ENCODE measurements around the gene MREG. TPM values are rescaled to one million over a fixed set of nuclear protein-coding genes. Genes with fewer than 3 reads are reported as not detected.

MREG gene
- total RNA-seq, 4 donors from 2014 or later, result 37.0 to 71.2 (median 40.5) TPM

GRCh38 chr2:216043949-216044348, 30.6 kb upstream of the MREG start:
- intact Hi-C loops (cut with DNase I), result no loop called here
- no peak overlapping the region for H3K27ac ChIP-seq
- DNase-seq, result no peak
- 83 to 87% methylated on average over 5 of the region's 5 CpGs for WGBS, 2 donors
- H3K27me3 ChIP-seq, result no peaks in the 10 kb centered on the region
- no peaks in the 10 kb centered on the region for H3K9me3 ChIP-seq
- H3K4me1 ChIP-seq, result no peaks in the 10 kb centered on the region
- no peak for TF ChIP-seq POLR2A (IDR thresholded peaks at IDR 0.05)
- TF ChIP-seq CTCF (IDR thresholded peaks at IDR 0.05), result no peak
- H3K36me3 ChIP-seq, result peaks cover 0 to 59% (median 0%) of the 10 kb centered on the region in 3 donors
- H3K4me3 ChIP-seq, result no peak overlapping the region

GRCh38 chr2:216041438-216041837, 28.1 kb upstream of the MREG start:
- H3K27me3 ChIP-seq, result no peaks in the 10 kb centered on the region
- H3K4me3 ChIP-seq, result no peak overlapping the region
- 92 to 96% methylated on average over 2 of the region's 2 CpGs for WGBS, 2 donors
- TF ChIP-seq CTCF (IDR thresholded peaks at IDR 0.05), result no peak
- no peak for TF ChIP-seq POLR2A (IDR thresholded peaks at IDR 0.05)
- H3K4me1 ChIP-seq, result no peaks in the 10 kb centered on the region
- DNase-seq, result no peak
- H3K27ac ChIP-seq, result no peak overlapping the region
- no peaks in the 10 kb centered on the region for H3K9me3 ChIP-seq
- H3K36me3 ChIP-seq, result peaks cover 0 to 68% (median 0%) of the 10 kb centered on the region in 3 donors
- intact Hi-C loops (cut with DNase I), result no loop called here

- Histone ChIP-seq H3K4me1 (no peaks in the 10 kb centered on the region), H3K27ac (no peak overlapping the region), H3K4me3 (no peak overlapping the region), H3K27me3 (no peaks in the 10 kb centered on the region), H3K9me3 (no peaks in the 10 kb centered on the region), H3K36me3 (peaks cover 0 to 71% (median 0%) of the 10 kb centered on the region in 3 donors)
- intact Hi-C loops (cut with DNase I), result no loop called here
- 85 to 87% methylated on average over 3 of the region's 3 CpGs for WGBS, 2 donors
- DNase-seq, result no peak
- TF ChIP-seq CTCF (IDR thresholded peaks at IDR 0.05) (no peak), POLR2A (IDR thresholded peaks at IDR 0.05) (no peak)
Measured at GRCh38 chr2:216039918-216040317, 26.6 kb upstream of the MREG start.

GRCh38 chr2:216034065-216034464, 20.7 kb upstream of the MREG start:
- Histone ChIP-seq H3K27me3 (no peaks in the 10 kb centered on the region), H3K9me3 (no peaks in the 10 kb centered on the region), H3K4me3 (no peak overlapping the region), H3K36me3 (peaks cover 0 to 31% (median 0%) of the 10 kb centered on the region in 3 donors), H3K27ac (no peak overlapping the region), H3K4me1 (peaks cover 0 to 10% (median 2%) of the 10 kb centered on the region in 3 donors)
- no peak for DNase-seq
- peak; percentile 79 to 92 (median 84) for TF ChIP-seq CTCF (IDR thresholded peaks at IDR 0.05)
- TF ChIP-seq POLR2A (IDR thresholded peaks at IDR 0.05), result no peak
- 60 to 93% methylated on average over 1 of the region's 1 CpG for WGBS, 2 donors
- intact Hi-C loops (cut with DNase I), result no loop called here

- TF ChIP-seq POLR2A (IDR thresholded peaks at IDR 0.05) (no peak), CTCF (IDR thresholded peaks at IDR 0.05) (no peak)
- Histone ChIP-seq H3K36me3 (peaks cover 0 to 27% (median 0%) of the 10 kb centered on the region in 3 donors), H3K27ac (no peak overlapping the region), H3K4me1 (peaks cover 0 to 10% (median 2%) of the 10 kb centered on the region in 3 donors), H3K27me3 (no peaks in the 10 kb centered on the region), H3K9me3 (no peaks in the 10 kb centered on the region), H3K4me3 (no peak overlapping the region)
- intact Hi-C loops (cut with DNase I), result no loop called here
- no peak for DNase-seq
- WGBS, 2 donors, result 93 to 95% methylated on average over 3 of the region's 3 CpGs
Measured at GRCh38 chr2:216033403-216033802, 20.1 kb upstream of the MREG start.
